Uterus (tissue), 4 donors: ENCODE results near the gene FLACC1. TPM values are rescaled to one million over a fixed set of nuclear protein-coding genes. Genes with fewer than 3 reads are reported as not detected.

Source experiments
- DNase-seq, 2 donors: peaks; one replicate each; pipeline ENCODE4 v3.0.0-alpha.2; 2019 to 2020
- H3K27ac ChIP-seq, 2 donors: fragments of 200-600 bp; sonication (generic); 1 replicate in 1 of 2; 2 replicates in 1 of 2; pipeline ENCODE4 v1.5.1; 2016 to 2018
- H3K27me3 ChIP-seq, 2 donors: fragments of 200-600 bp; sonication (generic); one replicate each; pipeline ENCODE4 v1.5.1; 2018 to 2019; ENCODE audit warnings: control low read depth in 1 of 2
- H3K36me3 ChIP-seq, 2 donors: fragments of 200-600 bp; sonication (generic); one replicate each; pipeline ENCODE4 v1.5.1; 2019; ENCODE audit warnings: control low read depth in 1 of 2
- H3K4me1 ChIP-seq, 2 donors: fragments of 200-600 bp; sonication (generic); one replicate each; pipeline ENCODE4 v1.5.1; 2018 to 2019; ENCODE audit warnings: control low read depth in 1 of 2
- H3K4me3 ChIP-seq, 2 donors: fragments of 200-600 bp; sonication (generic); 1 replicate in 1 of 2; 2 replicates in 1 of 2; pipeline ENCODE4 v1.5.1; 2018 to 2019; ENCODE audit warnings: mild to moderate bottlenecking in 1 of 2
- H3K9me3 ChIP-seq, 2 donors: fragments of 200-600 bp; sonication (generic); one replicate each; pipeline ENCODE4 v1.5.1; 2019; ENCODE audit warnings: control low read depth in 1 of 2
- CTCF ChIP-seq, 4 experiments: fragments of 200-600 bp in 2 of 4; fragments of 450-650 bp in 2 of 4; sonication (generic) in 2 of 4; IDR thresholded peaks; one replicate each; pipeline ENCODE4 v1.5.1; 2016 to 2019; ENCODE audit warnings: antibody characterized with exemption in 4 of 4, mild to moderate bottlenecking in 2 of 4, moderate library complexity in 1 of 4
- POLR2A ChIP-seq, 2 donors: fragments of 450-650 bp; IDR thresholded peaks; one replicate each; pipeline ENCODE4 v1.6.1; 2016; ENCODE audit warnings: antibody characterized with exemption in 2 of 2, mild to moderate bottlenecking in 1 of 2, moderate library complexity in 1 of 2
- intact Hi-C: fragments of 100-400 bp; cut with DNase I; formaldehyde crosslinking; loops from one replicate; pipeline ENCODE4 v1.15.1; 2023; ENCODE audit warnings: low total_unique reads
- total RNA-seq, 4 donors: library from RNA; depleted of rRNA in 3 of 4; stranded (reverse); fragments of >200 nt in 3 of 4; gene quantifications; one replicate each; pipeline versions ENCODE4 v1.1.0 to v1.2.4, GENCODE V29; 2014 to 2023
- donor health status: DM: yes; HTN: yes; CAD: no.

Gene FLACC1
- total RNA-seq, 4 donors from 2014 or later = 0.26 to 2.0 (median 1.5) TPM; not detected in 1

GRCh38 chr2:201363857-201364560, 6.9 kb upstream of the FLACC1 start:
- H3K27ac ChIP-seq = no peak overlapping the region
- H3K27me3 ChIP-seq = no peaks in the 10 kb centered on the region
- H3K4me3 ChIP-seq = no peak overlapping the region
- H3K36me3 ChIP-seq = no peaks in the 10 kb centered on the region
- TF ChIP-seq POLR2A (IDR thresholded peaks at IDR 0.05) = no peak
- TF ChIP-seq CTCF (IDR thresholded peaks at IDR 0.05) = peak; percentile 44 to 72 (median 62)
- no peak for DNase-seq
- H3K9me3 ChIP-seq = no peaks in the 10 kb centered on the region
- H3K4me1 ChIP-seq = no peaks in the 10 kb centered on the region
- intact Hi-C loops = no loop called here

GRCh38 chr2:201362396-201362795, 5.3 kb upstream of the FLACC1 start:
- intact Hi-C loops = no loop called here
- no peak for DNase-seq
- Histone ChIP-seq H3K36me3 (no peaks in the 10 kb centered on the region), H3K4me1 (no peaks in the 10 kb centered on the region), H3K27ac (no peak overlapping the region), H3K27me3 (no peaks in the 10 kb centered on the region), H3K4me3 (no peak overlapping the region), H3K9me3 (no peaks in the 10 kb centered on the region)
- TF ChIP-seq POLR2A (IDR thresholded peaks at IDR 0.05) = no peak
- no peak for TF ChIP-seq CTCF (IDR thresholded peaks at IDR 0.05)

- no peaks in the 10 kb centered on the region for H3K4me1 ChIP-seq
- no peaks in the 10 kb centered on the region for H3K27me3 ChIP-seq
- H3K9me3 ChIP-seq = no peaks in the 10 kb centered on the region
- TF ChIP-seq POLR2A (IDR thresholded peaks at IDR 0.05) (no peak), CTCF (IDR thresholded peaks at IDR 0.05) (no peak)
- H3K36me3 ChIP-seq = no peaks in the 10 kb centered on the region
- no peak overlapping the region for H3K4me3 ChIP-seq
- intact Hi-C loops = no loop called here
- H3K27ac ChIP-seq = no peak overlapping the region
- no peak for DNase-seq
Measured at GRCh38 chr2:201361078-201361733, 4.1 kb upstream of the FLACC1 start.

- TF ChIP-seq CTCF (IDR thresholded peaks at IDR 0.05) (no peak), POLR2A (IDR thresholded peaks at IDR 0.05) (no peak)
- Histone ChIP-seq H3K27me3 (no peaks in the 10 kb centered on the region), H3K27ac (no peak overlapping the region), H3K9me3 (no peaks in the 10 kb centered on the region), H3K4me1 (no peaks in the 10 kb centered on the region), H3K36me3 (no peaks in the 10 kb centered on the region), H3K4me3 (no peak overlapping the region)
- intact Hi-C loops = no loop called here
- no peak for DNase-seq
Measured at GRCh38 chr2:201360256-201360655, 3.1 kb upstream of the FLACC1 start.

- intact Hi-C loops = no loop called here
- no peak for TF ChIP-seq POLR2A (IDR thresholded peaks at IDR 0.05)
Measured at GRCh38 chr2:201358684-201359083, 1.5 kb upstream of the FLACC1 start.

More at GRCh38 chr2:201358684-201359083, 1.5 kb upstream of the FLACC1 start:
- Histone ChIP-seq H3K27ac (no peak overlapping the region), H3K4me1 (no peaks in the 10 kb centered on the region), H3K4me3 (no peak overlapping the region), H3K9me3 (no peaks in the 10 kb centered on the region), H3K36me3 (no peaks in the 10 kb centered on the region), H3K27me3 (no peaks in the 10 kb centered on the region)
- DNase-seq = no peak
